ENCODE data around the gene MAP3K5.
"Not testable (repeated sequence)": the region's sequence is repeated elsewhere in the genome, so short reads cannot be mapped to it uniquely, and the experiment has no call there.

The MAP3K5 gene

GRCh38 chr6:136717716-136717990, 74.6 kb downstream of the MAP3K5 start:
- DNase-seq = no peak

- no peak for DNase-seq
Observed at GRCh38 chr6:136716917-136717715, 75.2 kb downstream of the MAP3K5 start.

DNA sequence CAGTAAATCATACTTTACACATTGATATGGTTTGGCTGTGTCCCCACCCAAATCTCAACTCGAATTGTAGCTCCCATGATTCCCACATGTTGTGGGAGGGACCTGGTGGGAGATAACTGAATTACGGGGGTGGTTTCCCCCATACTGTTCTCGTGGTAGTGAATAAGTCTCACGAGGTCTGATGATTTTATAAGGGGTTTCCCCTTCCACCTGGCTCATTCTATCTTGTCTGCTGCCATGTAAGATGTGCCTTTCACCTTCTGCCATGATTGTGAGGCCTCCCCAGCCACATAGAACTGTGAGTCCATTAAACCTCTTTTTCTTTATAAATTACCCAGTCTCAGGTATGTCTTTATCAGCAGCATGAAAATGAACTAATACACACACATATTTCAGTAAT, 79.6 kb downstream of the MAP3K5 start:
- not testable (repeated sequence) for DNase-seq

DNA sequence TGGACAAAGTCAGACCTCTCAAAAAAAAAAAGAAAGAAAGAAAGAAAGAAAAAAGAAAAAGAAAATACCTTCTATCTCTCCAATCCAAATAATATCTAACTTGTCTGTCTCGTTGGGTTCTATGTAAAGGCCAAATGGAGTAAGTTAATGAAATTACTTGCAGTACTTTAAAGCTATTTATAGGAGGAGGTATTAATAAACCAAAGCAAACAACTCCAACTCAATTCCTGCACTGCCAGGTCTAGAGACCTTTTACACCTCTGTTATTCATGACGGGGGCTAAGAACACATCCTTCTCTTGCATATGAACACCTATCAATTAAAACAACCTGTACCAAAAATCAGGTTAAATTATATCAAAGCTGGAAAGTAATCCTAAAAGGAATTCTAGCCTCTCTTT, 80.6 kb downstream of the MAP3K5 start:
- no peak for DNase-seq

DNA sequence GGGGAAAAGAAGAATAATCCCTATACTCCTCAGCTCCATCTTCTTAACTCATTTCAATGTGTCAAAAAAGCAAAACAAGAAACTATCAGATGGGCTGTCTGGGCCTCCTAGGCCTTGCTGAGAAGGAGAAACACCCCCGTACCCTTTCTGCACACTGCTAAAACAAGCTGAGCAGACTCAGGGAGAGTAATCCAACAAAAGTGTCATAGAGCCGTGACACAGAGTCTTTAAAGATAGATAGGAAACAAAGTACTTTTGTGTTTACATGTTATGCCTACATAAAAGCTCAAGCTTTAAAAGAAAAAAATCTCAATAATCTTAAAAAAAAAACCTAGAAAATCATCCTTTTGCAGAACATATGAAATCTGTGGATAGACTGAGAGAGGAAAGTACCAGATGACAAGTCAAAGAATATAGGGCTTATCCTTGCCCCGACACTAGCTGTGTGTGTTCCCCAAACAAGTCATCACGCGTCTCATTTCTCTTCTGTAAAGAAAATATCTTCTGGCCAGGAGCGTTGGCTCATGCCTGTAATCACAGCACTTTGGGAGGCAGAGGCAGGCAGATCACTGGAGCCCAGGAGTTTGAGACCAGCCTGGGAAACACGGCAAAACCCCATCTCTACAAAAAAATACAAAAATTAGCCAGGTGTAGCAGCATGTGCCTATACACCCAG, 81.3 kb downstream of the MAP3K5 start:
- DNase-seq = no peak

GRCh38 chr6:136709429-136709828, 82.8 kb downstream of the MAP3K5 start:
- no peak for DNase-seq

GRCh38 chr6:136706430-136706829, 85.8 kb downstream of the MAP3K5 start:
- no peak for DNase-seq

DNA sequence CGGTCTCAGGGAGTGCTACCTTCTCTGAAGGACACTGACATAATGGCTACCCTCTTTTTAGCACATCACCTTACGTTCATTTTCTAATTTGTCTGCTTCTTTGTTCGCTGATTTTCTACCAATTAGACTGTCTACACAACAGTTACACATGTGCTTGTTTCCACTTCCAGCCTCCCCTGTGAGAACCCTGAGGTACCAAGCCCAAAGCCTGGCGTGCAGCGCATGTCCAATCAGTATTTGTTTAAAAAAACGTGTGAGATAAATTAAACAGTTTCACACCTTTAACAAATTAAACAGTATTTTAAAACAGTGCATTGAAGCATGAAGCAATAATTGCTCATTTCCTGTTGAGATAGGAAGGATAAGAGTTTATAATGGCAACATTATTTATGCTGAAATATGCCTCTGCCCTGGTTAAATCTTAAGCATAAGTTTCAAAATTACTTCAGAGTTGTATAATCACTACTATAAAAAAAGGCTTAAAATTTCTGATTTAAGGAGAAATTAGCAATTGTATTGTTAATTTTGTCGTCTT, 88.9 kb downstream of the MAP3K5 start:
- no peak for DNase-seq

- DNase-seq = no peak
Observed at GRCh38 chr6:136701045-136701444, 91.2 kb downstream of the MAP3K5 start.

GRCh38 chr6:136699358-136699757, 92.9 kb downstream of the MAP3K5 start:
- DNase-seq = no peak

DNA sequence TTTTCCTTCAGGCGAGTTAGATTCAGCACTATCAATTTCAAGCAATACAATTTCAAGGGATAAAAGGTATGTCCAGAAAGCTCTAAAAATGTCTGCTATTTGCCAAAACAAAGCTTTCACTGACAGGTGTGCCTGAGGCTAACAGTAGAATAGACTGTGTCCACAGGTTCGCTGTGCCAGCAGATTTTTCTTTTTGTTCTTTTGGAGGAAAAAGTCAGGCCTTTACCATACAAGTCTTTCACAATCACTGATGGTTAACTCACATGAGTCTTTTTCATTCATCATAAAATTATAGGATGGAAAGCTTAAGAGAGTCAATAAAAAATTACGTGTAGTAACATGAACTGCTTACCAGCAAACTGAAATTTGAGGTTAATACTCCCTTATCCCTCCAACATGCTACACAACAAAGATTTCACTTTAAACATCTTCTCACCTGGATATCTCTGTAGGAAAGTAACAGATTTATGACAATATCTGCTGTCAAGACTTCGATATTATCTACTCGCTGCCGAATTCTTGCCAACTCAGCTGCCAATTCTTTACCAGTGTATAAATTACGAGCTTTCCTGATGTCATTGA, 95.4 kb downstream of the MAP3K5 start:
- DNase-seq = no peak

GRCh38 chr6:136696238-136696637, 96.0 kb downstream of the MAP3K5 start:
- no peak for DNase-seq

DNA sequence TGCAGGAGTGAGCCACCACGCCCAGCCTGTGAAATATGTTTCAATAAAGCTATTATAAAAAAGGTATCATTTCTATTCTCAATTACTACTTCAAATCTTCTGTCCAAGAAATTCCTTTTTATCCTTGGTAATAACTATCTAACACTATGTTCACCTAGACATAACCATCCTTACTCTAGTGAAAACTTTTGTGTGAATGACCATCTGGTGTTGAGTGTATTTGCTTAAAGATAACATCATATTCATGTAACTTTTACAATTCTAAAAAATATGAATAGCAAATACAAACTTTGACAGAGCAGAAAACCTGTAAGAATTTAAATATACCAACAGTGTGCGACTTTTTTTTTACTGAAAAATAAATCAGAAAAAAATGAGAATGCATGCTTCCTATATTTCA, 96.9 kb downstream of the MAP3K5 start:
- DNase-seq = no peak

- DNase-seq = no peak
Observed at GRCh38 chr6:136693090-136693489, 99.2 kb downstream of the MAP3K5 start.

- not testable (repeated sequence) for DNase-seq
Observed at GRCh38 chr6:136687894-136688293, 104.4 kb downstream of the MAP3K5 start.

DNA sequence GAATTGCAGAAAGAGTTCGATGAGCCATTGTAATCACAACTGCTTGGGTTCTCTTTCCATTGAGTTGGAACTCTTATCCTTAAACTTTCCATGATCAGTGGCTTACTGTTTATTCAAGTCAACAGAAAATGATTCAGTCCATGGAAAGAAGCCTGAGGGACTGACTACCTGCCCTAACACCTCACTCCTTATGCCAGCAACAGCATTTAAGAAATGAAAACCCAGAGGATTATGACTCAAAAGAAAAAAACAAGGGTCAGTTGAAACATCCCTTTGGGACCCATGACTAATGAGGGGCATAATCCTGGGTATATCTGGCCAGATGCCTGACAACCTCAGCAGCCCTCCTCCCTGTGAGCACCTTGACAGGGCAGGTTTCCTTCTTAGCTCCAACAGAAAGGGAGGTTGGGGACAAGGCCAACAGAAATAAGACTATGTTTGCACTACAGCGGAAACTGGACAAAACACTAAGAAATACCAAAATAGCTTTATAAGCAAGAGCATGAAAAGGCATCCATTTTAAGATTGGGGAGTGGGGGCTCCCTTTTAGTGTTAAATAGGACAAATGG, 106.7 kb downstream of the MAP3K5 start:
- DNase-seq = no peak

DNA sequence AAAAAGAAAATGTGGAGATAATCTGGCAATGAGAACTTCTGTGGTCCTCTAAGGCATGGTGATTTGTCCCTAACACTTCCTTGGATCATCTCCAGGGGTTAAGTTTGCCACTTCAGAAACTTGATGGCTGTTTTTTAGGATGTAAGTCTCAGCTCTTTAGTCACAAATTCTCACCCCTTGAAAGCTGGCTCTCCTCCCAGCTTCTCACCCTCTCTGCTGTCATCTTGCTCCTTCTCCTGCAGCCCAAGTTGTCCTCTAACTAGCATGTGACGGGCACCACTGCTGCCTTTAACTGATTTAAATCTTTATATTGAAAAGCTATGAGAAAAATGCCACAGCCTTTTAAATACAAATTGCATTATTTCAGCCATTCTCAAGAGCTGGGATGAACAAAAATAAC, 107.8 kb downstream of the MAP3K5 start:
- no peak for DNase-seq

DNA sequence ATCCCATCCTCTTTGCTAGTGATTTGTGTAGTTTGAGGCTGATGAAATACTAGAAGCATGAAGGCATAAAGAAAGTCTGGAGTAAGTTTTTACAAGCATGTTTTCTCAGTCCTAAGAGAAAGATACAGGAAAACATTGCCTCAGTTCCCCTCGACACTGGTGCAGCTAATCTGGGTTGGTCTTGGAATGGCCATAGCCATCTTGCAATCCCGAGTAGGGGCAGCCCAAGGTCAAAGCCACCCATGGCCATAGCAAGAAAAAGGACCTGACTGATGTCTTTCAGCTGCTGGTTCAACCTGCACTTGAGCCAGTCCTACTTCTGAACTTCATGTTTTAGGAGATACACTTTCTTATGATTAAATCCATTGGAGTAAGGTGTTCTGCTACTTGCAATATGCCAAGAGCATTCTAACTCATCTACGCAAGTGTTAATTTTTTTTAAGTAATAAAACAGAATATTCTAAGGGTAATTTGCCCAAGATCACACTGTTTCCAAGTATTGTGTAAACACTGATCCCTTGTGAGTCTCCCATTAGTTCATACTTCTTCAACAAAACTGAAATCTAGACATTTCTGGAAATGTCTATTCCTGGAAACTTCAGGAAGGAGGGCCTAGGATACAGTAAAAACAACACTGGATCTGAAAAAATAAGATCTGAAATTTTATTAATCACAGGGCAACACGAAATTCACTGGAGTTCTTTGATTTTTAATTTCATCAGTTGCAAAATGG, 108.9 kb downstream of the MAP3K5 start:
- DNase-seq = no peak

DNA sequence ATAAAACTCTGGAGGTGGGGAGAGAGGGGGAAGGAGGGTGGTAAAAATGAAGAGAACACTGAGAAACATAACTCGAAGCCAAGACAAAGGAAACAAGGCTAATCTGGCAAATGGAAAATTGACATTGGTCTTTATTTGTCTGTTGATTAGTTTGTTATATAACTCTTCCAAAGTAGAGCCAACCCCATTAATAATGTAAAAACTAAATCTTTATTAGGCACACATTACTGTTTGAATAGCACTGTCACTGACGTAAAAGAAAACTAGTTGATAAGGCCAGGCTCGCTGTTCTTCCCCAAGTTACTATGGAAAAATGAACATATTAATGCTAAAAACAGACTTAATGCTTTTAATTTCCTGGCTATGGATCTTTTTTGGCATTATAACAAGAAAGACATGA, 110.0 kb downstream of the MAP3K5 start:
- DNase-seq = no peak

GRCh38 chr6:136677822-136678221, 114.5 kb downstream of the MAP3K5 start:
- DNase-seq = no peak

GRCh38 chr6:136677344-136677743, 114.9 kb downstream of the MAP3K5 start:
- no peak for DNase-seq

- no peak for DNase-seq
Observed at GRCh38 chr6:136676075-136676474, 116.2 kb downstream of the MAP3K5 start.

- no peak for DNase-seq
Observed at GRCh38 chr6:136673571-136673970, 118.7 kb downstream of the MAP3K5 start.
